Fibroblast of pulmonary artery (primary cell): ENCODE measurements around the gene ALAS2.
"Not testable (repeated sequence)": the region's sequence is repeated elsewhere in the genome, so short reads cannot be mapped to it uniquely, and the experiment has no call there.

ENCODE experiments used
- DNase-seq: peaks from one replicate; pipeline ENCODE4 v3.0.0-alpha.2; 2010; ENCODE audit warnings: low read depth
- H3K4me3 ChIP-seq: replicated peaks from 2 replicates; pipeline ENCODE4 v1.5.1; 2011; ENCODE audit warnings: low read depth, mild to moderate bottlenecking, control low read depth, low read length, moderate library complexity
- CTCF ChIP-seq: IDR thresholded peaks from 2 replicates; pipeline ENCODE4 v1.5.1; 2011; ENCODE audit warnings: mild to moderate bottlenecking, control low read depth, low read length, inconsistent platforms; ENCODE audit errors: missing control alignments

Gene ALAS2

GRCh38 chrX:55030271-55031205, at the start of gene ALAS2:
TSS of gene ALAS2 (minus strand) at chrX:55030977. CDS start at chrX:55026000, 4,977 bp downstream.
- TF ChIP-seq CTCF, result no peak
- H3K4me3 ChIP-seq, result no peak within 1 kb of the TSS
- DNase-seq, result no peak

GRCh38 chrX:55074851-55075467, 44.2 kb upstream of the ALAS2 start, which contains the start of gene PAGE2B:
TSS of gene PAGE2B (plus strand) at chrX:55075030. CDS start at chrX:55076042, 1,012 bp downstream.
- no peak for DNase-seq
- no peak for TF ChIP-seq CTCF
- no peak within 1 kb of the TSS for H3K4me3 ChIP-seq

- no peak for DNase-seq
- no peak overlapping the region for H3K4me3 ChIP-seq
- TF ChIP-seq CTCF, result no peak
These were observed 41.5 kb upstream of the ALAS2 start for GRCh38 chrX:55072286-55072685.

- not testable (repeated sequence) for DNase-seq, H3K4me3 ChIP-seq
These were observed 36.4 kb upstream of the ALAS2 start for GRCh38 chrX:55067180-55067579.

GRCh38 chrX:55057675-55058249, 27.0 kb upstream of the ALAS2 start:
- TF ChIP-seq CTCF, result peak; percentile 71
- DNase-seq, result peak; percentile 62
- peak overlapping the region; percentile 11 for H3K4me3 ChIP-seq

- DNase-seq, result peak; percentile 75
- no peak for TF ChIP-seq CTCF
- H3K4me3 ChIP-seq, result peak overlapping the region; percentile 11
These were observed 26.3 kb upstream of the ALAS2 start for GRCh38 chrX:55056820-55057674.

- not testable (repeated sequence) for H3K4me3 ChIP-seq, DNase-seq
These were observed 19.8 kb upstream of the ALAS2 start for GRCh38 chrX:55050599-55050998.
